H1 (cell line): ENCODE results near the gene VPS13C. TPM values are rescaled to one million over a fixed set of nuclear protein-coding genes. Genes with fewer than 3 reads are reported as not detected.

Experiments used
- CTCF ChIA-PET: fragments of 300-600 bp; sonication (Branson Sonifier 250); formaldehyde crosslinking; loops from one replicate; lab custom pipeline; 2021; ENCODE audit not compliant: partially characterized antibody; lab: Charles Lee
- POLR2A ChIA-PET: fragments of 300-600 bp; sonication (Branson Sonifier 250); formaldehyde crosslinking; loops from one replicate; lab custom pipeline; 2021; ENCODE audit warnings: inconsistent platforms; ENCODE audit not compliant: partially characterized antibody; lab: Charles Lee
- DNase-seq, 2 experiments: peaks; one replicate each; pipeline versions ENCODE4 v3.0.0 to v3.0.0-alpha.2; 2010 to 2022; ENCODE audit warnings: low spot score in 2 of 2, low read depth in 1 of 2, mixed read lengths in 1 of 2
- FAIRE-seq: peaks from 2 replicates; lab custom pipeline; 2011; peaks lifted over from hg19 to GRCh38; lab: Jason Lieb, UNC
- H2AFZ ChIP-seq: 2 replicates; pipeline ENCODE4 v1.8.1; 2012; ENCODE audit warnings: low read length, inconsistent platforms
- H2AK5ac ChIP-seq: 2 replicates; pipeline ENCODE4 v1.6.1; 2013; ENCODE audit warnings: low read depth, low read length
- H2BK120ac ChIP-seq: replicated peaks from 2 replicates; pipeline ENCODE3; 2013; ENCODE audit warnings: low read depth, low read length, inconsistent platforms
- H2BK12ac ChIP-seq: 2 replicates; pipeline ENCODE4 v1.6.1; 2013; ENCODE audit warnings: low read depth, low read length
- H2BK15ac ChIP-seq: 2 replicates; pipeline ENCODE4 v1.6.1; 2013; ENCODE audit warnings: low read length
- H2BK20ac ChIP-seq: 2 replicates; pipeline ENCODE4 v1.6.1; 2013; ENCODE audit warnings: low read length
- H2BK5ac ChIP-seq: 2 replicates; pipeline ENCODE4 v1.6.1; 2013; ENCODE audit warnings: low read depth, low read length
- H3K14ac ChIP-seq: 2 replicates; pipeline ENCODE4 v1.6.1; 2013; ENCODE audit warnings: inconsistent platforms; ENCODE audit not compliant: insufficient read length
- H3K18ac ChIP-seq: 2 replicates; pipeline ENCODE4 v1.6.1; 2013; ENCODE audit warnings: low read length; ENCODE audit errors: extremely low read depth
- H3K23ac ChIP-seq: 2 replicates; pipeline ENCODE4 v1.6.1; 2013; ENCODE audit warnings: inconsistent platforms; ENCODE audit not compliant: insufficient read length
- H3K23me2 ChIP-seq: 2 replicates; pipeline ENCODE4 v1.6.1; 2013; ENCODE audit warnings: low read depth, low read length
- H3K27ac ChIP-seq: 2 replicates; pipeline ENCODE4 v1.6.1; 2011; ENCODE audit warnings: low read depth, low read length, inconsistent platforms
- H3K27me3 ChIP-seq, 4 experiments: replicated peaks in 1 of 4; 1 replicate in 1 of 4; 2 replicates in 3 of 4; pipeline versions ENCODE4 v1.6.1 to v1.8.1; 2011 to 2013; ENCODE audit warnings: low read length in 3 of 4, mild to moderate bottlenecking in 3 of 4, inconsistent platforms in 2 of 4, mixed read lengths in 2 of 4, moderate library complexity in 1 of 4; ENCODE audit not compliant: control insufficient read depth in 3 of 4, insufficient read depth in 3 of 4; ENCODE audit errors: extremely low read depth in 1 of 4
- H3K36me3 ChIP-seq, 4 experiments: 2 replicates each; pipeline versions ENCODE4 v1.6.1 to v1.8.1; 2011 to 2013; ENCODE audit warnings: mild to moderate bottlenecking in 4 of 4, low read length in 3 of 4, moderate library complexity in 2 of 4, control low read depth in 1 of 4, inconsistent platforms in 1 of 4; ENCODE audit not compliant: insufficient read depth in 4 of 4, control insufficient read depth in 2 of 4
- H3K4ac ChIP-seq: replicated peaks from 2 replicates; pipeline ENCODE3; 2013; ENCODE audit warnings: low read length, low read depth, mixed read lengths, inconsistent platforms; ENCODE audit not compliant: insufficient read length
- H3K4me1 ChIP-seq, 4 experiments: replicated peaks in 1 of 4; 1 replicate in 1 of 4; 2 replicates in 3 of 4; pipeline versions ENCODE4 v1.6.1 to v1.8.1; 2011 to 2013; ENCODE audit warnings: low read length in 3 of 4, inconsistent platforms in 2 of 4, mixed read lengths in 1 of 4; ENCODE audit not compliant: insufficient read depth in 4 of 4, control insufficient read depth in 3 of 4
- H3K4me2 ChIP-seq, 2 experiments: 2 replicates each; pipeline versions ENCODE4 v1.6.1 to v1.8.1; 2011 to 2013; ENCODE audit warnings: low read depth in 2 of 2, low read length in 2 of 2, control low read depth in 1 of 2, inconsistent platforms in 1 of 2, mild to moderate bottlenecking in 1 of 2; ENCODE audit not compliant: insufficient read depth in 1 of 2
- H3K4me3 ChIP-seq, 4 experiments: fragments of 200-600, 300-600 bp in 1 of 4; sonication (generic), shearing (Covaris generic), sonication (Bioruptor Twin) in 1 of 4; 2 replicates each; pipeline versions ENCODE4 v1.5.1 to v1.8.1; 2011 to 2016; ENCODE audit warnings: low read length in 4 of 4, low read depth in 3 of 4, control low read depth in 2 of 4, inconsistent platforms in 2 of 4, mild to moderate bottlenecking in 2 of 4, mixed read lengths in 1 of 4, moderate library complexity in 1 of 4; ENCODE audit not compliant: insufficient read depth in 2 of 4; ENCODE audit errors: extremely low read depth in 1 of 4
- H3K56ac ChIP-seq: replicated peaks from 2 replicates; pipeline ENCODE3; 2013; ENCODE audit warnings: low read depth, mild to moderate bottlenecking, mixed read lengths, low read length, inconsistent platforms; ENCODE audit not compliant: insufficient read length
- H3K79me1 ChIP-seq: 2 replicates; pipeline ENCODE4 v1.6.1; 2013; ENCODE audit warnings: low read depth, low read length, control low read depth
- H3K79me2 ChIP-seq, 2 experiments: 2 replicates each; pipeline versions ENCODE4 v1.6.1 to v1.8.1; 2012 to 2013; ENCODE audit warnings: low read length in 2 of 2, mild to moderate bottlenecking in 2 of 2, inconsistent platforms in 1 of 2; ENCODE audit not compliant: insufficient read depth in 2 of 2, control insufficient read depth in 1 of 2
- H3K9ac ChIP-seq, 4 experiments: replicated peaks in 1 of 4; 1 replicate in 1 of 4; 2 replicates in 3 of 4; pipeline versions ENCODE4 v1.6.1 to v1.8.1; 2011 to 2013; ENCODE audit warnings: low read depth in 3 of 4, low read length in 3 of 4, control low read depth in 2 of 4, mild to moderate bottlenecking in 2 of 4, moderate library complexity in 2 of 4, inconsistent platforms in 1 of 4; ENCODE audit errors: extremely low read depth in 1 of 4
- H3K9me3 ChIP-seq, 2 experiments: 2 replicates each; pipeline versions ENCODE4 v1.6.1 to v1.8.1; 2012 to 2013; ENCODE audit warnings: mild to moderate bottlenecking in 2 of 2, moderate library complexity in 2 of 2, control low read depth in 1 of 2, inconsistent platforms in 1 of 2, low read depth in 1 of 2, low read length in 1 of 2, mixed read lengths in 1 of 2; ENCODE audit not compliant: insufficient read depth in 2 of 2
- H4K20me1 ChIP-seq, 2 experiments: replicated peaks in 1 of 2; 2 replicates each; pipeline versions ENCODE3 to v1.8.1; 2011 to 2013; ENCODE audit warnings: inconsistent platforms in 2 of 2, low read length in 2 of 2, mild to moderate bottlenecking in 1 of 2; ENCODE audit not compliant: insufficient read depth in 2 of 2, control insufficient read depth in 1 of 2
- H4K5ac ChIP-seq: 2 replicates; pipeline ENCODE4 v1.6.1; 2013; ENCODE audit warnings: low read length, low read depth, mixed read lengths, inconsistent platforms; ENCODE audit not compliant: insufficient read length
- H4K8ac ChIP-seq: 2 replicates; pipeline ENCODE4 v1.8.0; 2013; ENCODE audit warnings: mild to moderate bottlenecking, moderate library complexity, low read length, inconsistent platforms; ENCODE audit not compliant: insufficient read depth; ENCODE audit errors: extremely low read depth
- H4K91ac ChIP-seq: replicated peaks from 2 replicates; pipeline ENCODE3; 2013; ENCODE audit warnings: low read length, mixed read lengths, inconsistent platforms; ENCODE audit not compliant: insufficient read length
- CBX5 ChIP-seq: fragments of 300-800, 300-1000 bp; sonication (generic); IDR thresholded peaks from 2 replicates; pipeline ENCODE4 v1.7.1; 2016; ENCODE audit warnings: antibody characterized with exemption, low read length, low read depth
- CBX8 ChIP-seq: fragments of 300-800, 300-1000 bp; sonication (generic); IDR thresholded peaks from 2 replicates; pipeline ENCODE4 v1.7.1; 2016; ENCODE audit warnings: low read depth, low read length, borderline replicate concordance
- CREB1 ChIP-seq: IDR thresholded peaks from 2 replicates; pipeline ENCODE4 v1.6.1; 2012; ENCODE audit warnings: inconsistent platforms
- EGR1 ChIP-seq: IDR thresholded peaks from 2 replicates; pipeline ENCODE4 v1.6.1; 2011; ENCODE audit warnings: low read depth, low read length, borderline replicate concordance
- GABPA ChIP-seq: IDR thresholded peaks from 2 replicates; pipeline ENCODE4 v1.6.1; 2011; ENCODE audit warnings: mild to moderate bottlenecking, low read length, moderate library complexity, borderline replicate concordance; ENCODE audit not compliant: insufficient read depth
- GTF2F1 ChIP-seq: IDR thresholded peaks from 2 replicates; pipeline ENCODE4 v1.6.1; 2012; ENCODE audit warnings: low read depth, low read length, improper control_type of control experiment, borderline replicate concordance
- KDM1A ChIP-seq: fragments of 200-600, 300-600 bp; sonication (generic); IDR thresholded peaks from 2 replicates; pipeline ENCODE4 v1.7.1; 2016; ENCODE audit warnings: mild to moderate bottlenecking, low read length, borderline replicate concordance
- SAP30 ChIP-seq: fragments of 300-600 bp; sonication (generic); IDR thresholded peaks from 2 replicates; pipeline ENCODE4 v1.7.1; 2012; ENCODE audit warnings: low read length, moderate library complexity, mild to moderate bottlenecking, inconsistent platforms; ENCODE audit not compliant: insufficient read depth, insufficient replicate concordance
- TAF1 ChIP-seq: IDR thresholded peaks from 2 replicates; pipeline ENCODE4 v1.6.1; 2011; ENCODE audit warnings: mild to moderate bottlenecking, low read depth, low read length
- TCF12 ChIP-seq: IDR thresholded peaks from 2 replicates; pipeline ENCODE4 v1.6.1; 2011; ENCODE audit warnings: low read depth, mild to moderate bottlenecking, low read length
- WGBS, 2 experiments: shearing (Covaris generic) in 1 of 2; methylation state at CpG; one replicate each; pipeline versions ENCODE4 v1.1.6 to v1.1.7; 2013 to 2015; ENCODE audit warnings: low lambda C conversion rate in 2 of 2, mixed read lengths in 2 of 2, inconsistent platforms in 1 of 2, low coverage in 1 of 2, missing lambda C conversion rate in 1 of 2; ENCODE audit not compliant: insufficient replicate concordance in 2 of 2, insufficient coverage in 1 of 2, insufficient read length in 1 of 2; ENCODE audit errors: extremely low coverage in 1 of 2, missing lambda C conversion rate in 1 of 2; 5-methylcytosine and 5-hydroxymethylcytosine counted together
- polyA plus RNA-seq, 7 experiments: library from polyadenylated mRNA; depleted of rRNA in 3 of 7; stranded (reverse) in 5 of 7; unstranded in 2 of 7; fragments of >200 nt in 5 of 7; fragments of 200-250 nt in 2 of 7; gene quantifications; 1 replicate in 5 of 7; 2 replicates in 1 of 7; 4 replicates in 1 of 7; pipeline versions ENCODE4 v1.2.1 to v1.2.3, GENCODE V29; 2011 to 2013; ENCODE audit warnings: missing spikeins in 2 of 7, mixed read lengths in 2 of 7
- total RNA-seq: library from RNA; stranded (reverse); fragmentation: NEBNext Ultra II Directional; extraction: Animal tissue kit (Norgen Biotek cat#: 25700); gene quantifications from 2 replicates; pipeline ENCODE4 v1.2.1, GENCODE V29; 2021
- TF ChIP-seq, protein P1 (sequence below), 3 experiments: IDR thresholded peaks; 1 replicate in 2 of 3; 2 replicates in 1 of 3; pipeline versions ENCODE4 v1.5.1 to v1.6.1; 2011; ENCODE audit warnings: low read length in 3 of 3, mild to moderate bottlenecking in 3 of 3, inconsistent platforms in 2 of 3, low read depth in 1 of 3, moderate library complexity in 1 of 3; ENCODE audit not compliant: insufficient read depth in 1 of 3; ENCODE audit errors: control extremely low read depth in 1 of 3

VPS13C gene
- total and polyA plus RNA-seq, 2 of the 8 experiments (the other 6 are each of a cell fraction or from before 2014, with no cell fraction given) = 4.8 to 18.8 TPM

DNA sequence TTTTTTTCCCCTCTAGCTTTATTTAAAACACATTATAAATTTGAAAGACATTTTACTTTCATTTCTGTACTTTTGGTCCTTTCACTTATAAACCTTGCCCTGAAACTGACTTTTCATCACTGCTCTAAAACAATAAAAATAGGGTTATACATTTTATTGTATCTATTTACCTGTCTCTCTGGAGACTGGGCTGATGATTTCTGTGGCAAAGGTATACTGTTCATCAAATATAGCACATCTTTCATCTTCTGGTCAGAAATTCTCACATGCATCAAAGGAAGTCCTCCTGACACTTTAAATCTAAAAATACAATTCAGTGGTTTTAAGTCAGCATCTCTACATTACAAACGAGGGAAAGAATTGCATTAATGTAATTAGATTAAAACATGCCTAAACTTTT lies 86.1 kb downstream of the VPS13C start:
- H2AK5ac ChIP-seq = no peak overlapping the region
- H2BK12ac ChIP-seq = no peak overlapping the region
- H2BK120ac ChIP-seq = no peak overlapping the region
- FAIRE-seq (no peak), DNase-seq (no peak)
- peaks cover 2 to 3% of the 10 kb centered on the region in 2 experiments for H4K20me1 ChIP-seq
- no peak overlapping the region for H3K27ac ChIP-seq
- H4K5ac ChIP-seq = no peak overlapping the region
- no peak overlapping the region for H2BK20ac ChIP-seq
- H4K8ac ChIP-seq = no peak overlapping the region
- H3K79me1 ChIP-seq = no peaks in the 10 kb centered on the region
- H3K18ac ChIP-seq = no peak overlapping the region
- CTCF ChIA-PET = interaction anchor here (0.6 to 1.3 kb wide), 2 partner anchors 40 to 679 kb away, joined by 3 read pairs; no protein-coding TSS in a partner anchor
- H2BK5ac ChIP-seq = no peak overlapping the region
- H2AFZ ChIP-seq = no peak overlapping the region
- H3K23me2 ChIP-seq = no peaks in the 10 kb centered on the region
- H3K56ac ChIP-seq = no peak overlapping the region
- no peaks in the 10 kb centered on the region for H3K79me2 ChIP-seq
- peaks cover 0 to 6% (median 1%) of the 10 kb centered on the region in 4 experiments; a peak in 2 of 8 replicates for H3K36me3 ChIP-seq
- no peaks in the 10 kb centered on the region for H3K27me3 ChIP-seq
- no peak overlapping the region for H4K91ac ChIP-seq
- POLR2A ChIA-PET = no interaction called here
- no peaks in the 10 kb centered on the region for H3K4me1 ChIP-seq
- no peak overlapping the region for H3K4me3 ChIP-seq
- no peak overlapping the region for H3K14ac ChIP-seq
- no peak overlapping the region for H2BK15ac ChIP-seq
- H3K23ac ChIP-seq = no peak overlapping the region
- TF ChIP-seq CREB1 = no peak
- no peak for TF ChIP-seq CBX8
- TF ChIP-seq EGR1 = no peak
- no peak for TF ChIP-seq TAF1
- no peak for TF ChIP-seq KDM1A
- TF ChIP-seq TCF12 = no peak
- TF ChIP-seq GTF2F1 = no peak
- no peak for TF ChIP-seq CBX5
- TF ChIP-seq GABPA = no peak
- TF ChIP-seq SAP30 = no peak
- TF ChIP-seq, protein P1, sequence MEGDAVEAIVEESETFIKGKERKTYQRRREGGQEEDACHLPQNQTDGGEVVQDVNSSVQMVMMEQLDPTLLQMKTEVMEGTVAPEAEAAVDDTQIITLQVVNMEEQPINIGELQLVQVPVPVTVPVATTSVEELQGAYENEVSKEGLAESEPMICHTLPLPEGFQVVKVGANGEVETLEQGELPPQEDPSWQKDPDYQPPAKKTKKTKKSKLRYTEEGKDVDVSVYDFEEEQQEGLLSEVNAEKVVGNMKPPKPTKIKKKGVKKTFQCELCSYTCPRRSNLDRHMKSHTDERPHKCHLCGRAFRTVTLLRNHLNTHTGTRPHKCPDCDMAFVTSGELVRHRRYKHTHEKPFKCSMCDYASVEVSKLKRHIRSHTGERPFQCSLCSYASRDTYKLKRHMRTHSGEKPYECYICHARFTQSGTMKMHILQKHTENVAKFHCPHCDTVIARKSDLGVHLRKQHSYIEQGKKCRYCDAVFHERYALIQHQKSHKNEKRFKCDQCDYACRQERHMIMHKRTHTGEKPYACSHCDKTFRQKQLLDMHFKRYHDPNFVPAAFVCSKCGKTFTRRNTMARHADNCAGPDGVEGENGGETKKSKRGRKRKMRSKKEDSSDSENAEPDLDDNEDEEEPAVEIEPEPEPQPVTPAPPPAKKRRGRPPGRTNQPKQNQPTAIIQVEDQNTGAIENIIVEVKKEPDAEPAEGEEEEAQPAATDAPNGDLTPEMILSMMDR (IDR thresholded peaks at IDR 0.05; ENCODE audit: control extremely low read depth in 1 of 3, insufficient read depth in 1 of 3, low read depth in 1 of 3, low read length in 3 of 3) = no peak
- no peak overlapping the region for H3K4me2 ChIP-seq
- 83% methylated on average over 1 of the region's 1 CpG; no CpG with 5 or more reads in 1 of the 2 experiments for WGBS, 2 experiments
- H3K4ac ChIP-seq = no peak overlapping the region
- H3K9ac ChIP-seq = no peak overlapping the region
- no peaks in the 10 kb centered on the region for H3K9me3 ChIP-seq
